HUES6 (cell line): ENCODE results near the gene LRRC32.

Source experiments
- H3K27ac ChIP-seq: 2 replicates; pipeline ENCODE4 v1.7.0; 2013; ENCODE audit warnings: low read depth, mild to moderate bottlenecking, low read length, inconsistent platforms
- H3K27me3 ChIP-seq: 2 replicates; pipeline ENCODE4 v1.6.1; 2013; ENCODE audit warnings: low read length; ENCODE audit not compliant: control insufficient read depth, insufficient read depth
- H3K36me3 ChIP-seq: 2 replicates; pipeline ENCODE4 v1.6.1; 2013; ENCODE audit warnings: low read length; ENCODE audit not compliant: control insufficient read depth, insufficient read depth
- H3K4me1 ChIP-seq: 2 replicates; pipeline ENCODE4 v1.6.1; 2013; ENCODE audit warnings: low read length; ENCODE audit not compliant: control insufficient read depth, insufficient read depth
- H3K4me3 ChIP-seq: 2 replicates; pipeline ENCODE4 v1.5.1; 2013; ENCODE audit warnings: low read depth, low read length
- H3K9ac ChIP-seq: one replicate; pipeline ENCODE4 v1.6.1; 2013; ENCODE audit warnings: mild to moderate bottlenecking, low read length
- H3K9me3 ChIP-seq: 2 replicates; pipeline ENCODE4 v1.6.1; 2013; ENCODE audit warnings: low read depth, low read length; ENCODE audit not compliant: control insufficient read depth, insufficient read depth

LRRC32 gene

GRCh38 chr11:76661306-76661751 lies 9.2 kb downstream of the LRRC32 start:
- Histone ChIP-seq H3K4me1 (peaks cover 12% of the 10 kb centered on the region; the same call in 1 of the 2 replicates), H3K4me3 (no peak overlapping the region), H3K36me3 (no peaks in the 10 kb centered on the region), H3K27me3 (no peaks in the 10 kb centered on the region), H3K9me3 (no peaks in the 10 kb centered on the region), H3K27ac (no peak overlapping the region), H3K9ac (no peak overlapping the region)

- H3K27me3 ChIP-seq: no peaks in the 10 kb centered on the region
- no peak overlapping the region for H3K9ac ChIP-seq
- H3K27ac ChIP-seq: no peak overlapping the region
- no peaks in the 10 kb centered on the region for H3K9me3 ChIP-seq
- H3K4me1 ChIP-seq: peaks cover 16% of the 10 kb centered on the region; the same call in 1 of the 2 replicates
- no peak overlapping the region for H3K4me3 ChIP-seq
- no peaks in the 10 kb centered on the region for H3K36me3 ChIP-seq
Observed at GRCh38 chr11:76660533-76661305, 9.8 kb downstream of the LRRC32 start.

GRCh38 chr11:76659672-76660532 lies 10.6 kb downstream of the LRRC32 start:
- no peaks in the 10 kb centered on the region for H3K9me3 ChIP-seq
- no peak overlapping the region for H3K9ac ChIP-seq
- no peak overlapping the region for H3K27ac ChIP-seq
- no peak overlapping the region for H3K4me3 ChIP-seq
- H3K4me1 ChIP-seq: peaks cover 23% of the 10 kb centered on the region; the same call in 1 of the 2 replicates
- H3K27me3 ChIP-seq: no peaks in the 10 kb centered on the region
- H3K36me3 ChIP-seq: no peaks in the 10 kb centered on the region

- Histone ChIP-seq H3K36me3 (no peaks in the 10 kb centered on the region), H3K27me3 (no peaks in the 10 kb centered on the region), H3K27ac (no peak overlapping the region), H3K9me3 (no peaks in the 10 kb centered on the region), H3K9ac (no peak overlapping the region), H3K4me1 (peaks cover 23% of the 10 kb centered on the region; the same call in 1 of the 2 replicates), H3K4me3 (no peak overlapping the region)
Observed at GRCh38 chr11:76658651-76659650, 11.6 kb downstream of the LRRC32 start.

- H3K9ac ChIP-seq: no peak overlapping the region
- no peaks in the 10 kb centered on the region for H3K27me3 ChIP-seq
- no peaks in the 10 kb centered on the region for H3K9me3 ChIP-seq
- no peak overlapping the region for H3K27ac ChIP-seq
- no peak overlapping the region for H3K4me3 ChIP-seq
- no peaks in the 10 kb centered on the region for H3K36me3 ChIP-seq
- H3K4me1 ChIP-seq: peaks cover 23% of the 10 kb centered on the region; the same call in 1 of the 2 replicates
Observed at GRCh38 chr11:76658231-76658630, 12.3 kb downstream of the LRRC32 start.

- H3K9ac ChIP-seq: no peak overlapping the region
- H3K4me1 ChIP-seq: peaks cover 23% of the 10 kb centered on the region; the same call in 1 of the 2 replicates
- H3K4me3 ChIP-seq: no peak overlapping the region
- no peak overlapping the region for H3K27ac ChIP-seq
- no peaks in the 10 kb centered on the region for H3K9me3 ChIP-seq
- H3K27me3 ChIP-seq: no peaks in the 10 kb centered on the region
- H3K36me3 ChIP-seq: no peaks in the 10 kb centered on the region
Observed at GRCh38 chr11:76657187-76658170, 13.1 kb downstream of the LRRC32 start.

- no peaks in the 10 kb centered on the region for H3K9me3 ChIP-seq
- no peaks in the 10 kb centered on the region for H3K27me3 ChIP-seq
- H3K4me1 ChIP-seq: peaks cover 23% of the 10 kb centered on the region; the same call in 1 of the 2 replicates
- no peak overlapping the region for H3K27ac ChIP-seq
- no peak overlapping the region for H3K4me3 ChIP-seq
- no peaks in the 10 kb centered on the region for H3K36me3 ChIP-seq
- no peak overlapping the region for H3K9ac ChIP-seq
Observed at GRCh38 chr11:76656571-76657081, 13.9 kb downstream of the LRRC32 start.

GRCh38 chr11:76656050-76656531 lies 14.5 kb downstream of the LRRC32 start:
- Histone ChIP-seq H3K9ac (no peak overlapping the region), H3K4me3 (no peak overlapping the region), H3K9me3 (no peaks in the 10 kb centered on the region), H3K27ac (no peak overlapping the region), H3K36me3 (no peaks in the 10 kb centered on the region), H3K27me3 (no peaks in the 10 kb centered on the region), H3K4me1 (peaks cover 23% of the 10 kb centered on the region; the same call in 1 of the 2 replicates)

- no peak overlapping the region for H3K27ac ChIP-seq
- peaks cover 23% of the 10 kb centered on the region; the same call in 1 of the 2 replicates for H3K4me1 ChIP-seq
- no peaks in the 10 kb centered on the region for H3K36me3 ChIP-seq
- H3K9ac ChIP-seq: no peak overlapping the region
- no peak overlapping the region for H3K4me3 ChIP-seq
- H3K9me3 ChIP-seq: no peaks in the 10 kb centered on the region
- H3K27me3 ChIP-seq: no peaks in the 10 kb centered on the region
Observed at GRCh38 chr11:76655501-76656049, 15.0 kb downstream of the LRRC32 start.
